Measurements from ENCODE around the gene STMN3. TPM values are rescaled to one million over a fixed set of nuclear protein-coding genes. Genes with fewer than 3 reads are reported as not detected.

Gene STMN3
- total RNA-seq (2021; ENCODE audit: unreplicated experiment) (42.7 TPM), Bru-seq, nascent RNA (percentile 45 among the genes with signal in this experiment), BruChase-seq, experiment 1, labeled RNA remaining after a 2-hour chase (percentile 52 among the genes with signal in this experiment), BruChase-seq, experiment 2, labeled RNA remaining after a 6-hour chase (percentile 62 among the genes with signal in this experiment)
- polyA plus RNA-seq (2012; ENCODE audit: insufficient read length): 61.1 TPM
- long read RNA-seq, transcript STMN3-201 (5 exons, 2,255 nt): major isoform, 27 of 64 reads
- long read RNA-seq, partial matches to known transcripts: 5 of 64 reads
- long read RNA-seq, other reads (novel, unspliced or antisense): 32 of 64 reads

GRCh38 chr20:63653041-63653973 is at the start of gene STMN3:
TSS of gene STMN3 (minus strand) at chr20:63653424. CDS start at chr20:63653345, 79 bp downstream.
- ChIA-PET POLR2A (interaction anchor here (0.6 kb wide), 1 partner anchor 212 kb away, joined by 6 read pairs; the partner anchor contains the start of gene TPD52L2), CTCF (interaction anchor here (1.1 kb wide), 1 partner anchor 12 kb away, joined by 7 read pairs; no protein-coding TSS in a partner anchor)
- ATAC-seq (peak; percentile 71), DNase-seq (ENCODE audit: low read depth, low spot score) (no peak)
- peak within 1 kb of the TSS; percentile 34; the same call in 1 of the 2 replicates for H3K27ac ChIP-seq (ENCODE audit: low read length)
- H3K4me3 ChIP-seq (ENCODE audit: low read depth in 2 of 2, low read length in 2 of 2): peak within 1 kb of the TSS; percentile 51 to 61
- no peaks in the 10 kb centered on the region for H3K27me3 ChIP-seq (ENCODE audit: control insufficient read depth, insufficient read depth, low read length)
- H3K9me3 ChIP-seq (ENCODE audit: control insufficient read depth, insufficient read depth, low read depth, low read length): no peaks in the 10 kb centered on the region
- H3K36me3 ChIP-seq (ENCODE audit: control insufficient read depth, insufficient read depth, low read length): no peaks in the 10 kb centered on the region
- H3K4me1 ChIP-seq (ENCODE audit: control insufficient read depth, insufficient read depth, low read length): peaks cover 6% of the 10 kb centered on the region; the same call in 1 of the 2 replicates
- in situ Hi-C loops (cut with HindIII; ENCODE audit: low pct_unique_long_range_greater_than_20kb, low sequenced_read_pairs): no loop called here
- intact Hi-C loops (cut with micrococcal nuclease; ENCODE audit: unreplicated experiment): no loop called here
- TF ChIP-seq REST (IDR thresholded peaks at IDR 0.05; ENCODE audit: insufficient read depth in 1 of 2, low read depth in 2 of 2, low read length in 1 of 2): peak; percentile 97 to 99
- peak; percentile 44; the same call in 1 of the 2 replicates for TF ChIP-seq TCF7L2 (IDR thresholded peaks at IDR 0.05; ENCODE audit: low read depth, low read length)
- TF ChIP-seq SIN3A (IDR thresholded peaks at IDR 0.05; ENCODE audit: borderline replicate concordance, insufficient read depth, low read depth, low read length): 0 out of 2 replicates have a peak, but pooled peaks have one; percentile 90
- no peak for TF ChIP-seq CTCF (IDR thresholded peaks at IDR 0.05)
- no TSS peak for BruUV-seq (replicated peaks)

GRCh38 chr20:63702036-63702665 is 48.9 kb upstream of the STMN3 start:
- Histone ChIP-seq H3K4me1 (ENCODE audit: control insufficient read depth, insufficient read depth, low read length) (peaks cover 71% of the 10 kb centered on the region), H3K4me3 (ENCODE audit: low read depth in 2 of 2, low read length in 2 of 2) (no peak overlapping the region), H3K9me3 (ENCODE audit: control insufficient read depth, insufficient read depth, low read depth, low read length) (no peaks in the 10 kb centered on the region), H3K27me3 (ENCODE audit: control insufficient read depth, insufficient read depth, low read length) (no peaks in the 10 kb centered on the region), H3K27ac (ENCODE audit: low read length) (peak overlapping the region; percentile 50; the same call in 1 of the 2 replicates), H3K36me3 (ENCODE audit: control insufficient read depth, insufficient read depth, low read length) (peaks cover 9% of the 10 kb centered on the region; the same call in 1 of the 2 replicates)
- in situ Hi-C loops (cut with HindIII; ENCODE audit: low pct_unique_long_range_greater_than_20kb, low sequenced_read_pairs) (no loop called here), intact Hi-C loops (cut with micrococcal nuclease; ENCODE audit: unreplicated experiment) (no loop called here)
- DNase-seq (ENCODE audit: low read depth, low spot score) (no peak), ATAC-seq (peak; percentile 3; the same call in 1 of the 2 replicates)
- no peak for TF ChIP-seq TCF7L2 (IDR thresholded peaks at IDR 0.05; ENCODE audit: low read depth, low read length)
- no peak for TF ChIP-seq SIN3A (IDR thresholded peaks at IDR 0.05; ENCODE audit: borderline replicate concordance, insufficient read depth, low read depth, low read length)
- no peak for TF ChIP-seq POLR2AphosphoS5 (IDR thresholded peaks at IDR 0.05; ENCODE audit: low read depth, low read length)
- no peak for TF ChIP-seq CTCF (IDR thresholded peaks at IDR 0.05)
- TF ChIP-seq REST (IDR thresholded peaks at IDR 0.05; ENCODE audit: insufficient read depth in 1 of 2, low read depth in 2 of 2, low read length in 1 of 2): no peak
- ChIA-PET POLR2A (interaction anchor here (0.6 kb wide), 1 partner anchor 128 kb away, joined by 3 read pairs; the partner anchor contains the start of gene HELZ2), CTCF (no interaction called here)
- BruUV-seq (replicated peaks): no TSS peak
